Hepatocyte (in vitro differentiated cells): ENCODE results near the gene PI4KA. TPM values are rescaled to one million over a fixed set of nuclear protein-coding genes. Genes with fewer than 3 reads are reported as not detected.
"Not testable (repeated sequence)": the region's sequence is repeated elsewhere in the genome, so short reads cannot be mapped to it uniquely, and the experiment has no call there.

Experiments
- DNase-seq: peaks from one replicate; pipeline ENCODE4 v3.0.0-alpha.2; 2016; ENCODE audit warnings: low spot score
- H2AFZ ChIP-seq: fragments of 200-600 bp; sonication (generic); 2 replicates; pipeline ENCODE4 v1.6.0; 2016; ENCODE audit warnings: antibody characterized with exemption, mild to moderate bottlenecking
- H3K27ac ChIP-seq: fragments of 200-600 bp; sonication (generic); 2 replicates; pipeline ENCODE4 v1.5.1; 2016; ENCODE audit warnings: mild to moderate bottlenecking
- H3K27me3 ChIP-seq: fragments of 200-600 bp; sonication (generic); 2 replicates; pipeline ENCODE4 v1.6.1; 2016
- H3K36me3 ChIP-seq: fragments of 200-600 bp; sonication (generic); replicated peaks from 2 replicates; pipeline ENCODE4 v1.5.1; 2016; ENCODE audit warnings: low read depth; ENCODE audit not compliant: insufficient read depth
- H3K4me1 ChIP-seq: fragments of 200-600 bp; sonication (generic); 2 replicates; pipeline ENCODE4 v1.5.1; 2016; ENCODE audit warnings: mild to moderate bottlenecking, moderate library complexity; ENCODE audit not compliant: insufficient read depth
- H3K4me2 ChIP-seq: fragments of 200-600 bp; sonication (generic); 2 replicates; pipeline ENCODE4 v1.6.0; 2016
- H3K4me3 ChIP-seq: fragments of 200-600 bp; sonication (generic); 2 replicates; pipeline ENCODE4 v1.5.1; 2016; ENCODE audit warnings: mild to moderate bottlenecking
- H3K79me2 ChIP-seq: fragments of 200-600 bp; sonication (generic); 2 replicates; pipeline ENCODE4 v1.6.0; 2017; ENCODE audit warnings: mild to moderate bottlenecking
- H3K9me2 ChIP-seq: fragments of 200-600 bp; sonication (generic); replicated peaks from 2 replicates; pipeline ENCODE4 v1.6.0; 2017; ENCODE audit warnings: mild to moderate bottlenecking; ENCODE audit not compliant: insufficient read depth
- H3K9me3 ChIP-seq: fragments of 200-600 bp; sonication (generic); 2 replicates; pipeline ENCODE4 v1.5.1; 2016; ENCODE audit warnings: low read depth, mild to moderate bottlenecking
- H4K20me1 ChIP-seq: fragments of 200-600 bp; sonication (generic); 2 replicates; pipeline ENCODE4 v1.6.0; 2016; ENCODE audit warnings: mild to moderate bottlenecking; ENCODE audit not compliant: insufficient read depth, poor library complexity, severe bottlenecking
- CTCF ChIP-seq: fragments of 200-600 bp; sonication (generic); IDR thresholded peaks from 2 replicates; pipeline ENCODE4 v1.5.1; 2016; ENCODE audit warnings: antibody characterized with exemption, mild to moderate bottlenecking; ENCODE audit not compliant: poor library complexity
- EZH2 ChIP-seq: fragments of 200-600 bp; sonication (generic); IDR thresholded peaks from 2 replicates; pipeline ENCODE4 v1.6.1; 2016; ENCODE audit warnings: antibody characterized with exemption, mild to moderate bottlenecking, borderline replicate concordance
- EZH2phosphoT487 ChIP-seq: fragments of 200-600 bp; sonication (generic); IDR thresholded peaks from one replicate; pipeline ENCODE4 v1.6.1; 2018; ENCODE audit warnings: antibody characterized with exemption, mild to moderate bottlenecking, low read depth, moderate library complexity; ENCODE audit not compliant: unreplicated experiment, severe bottlenecking
- WGBS: methylation state at CpG from one replicate; pipeline ENCODE4 v1.1.6; 2016; ENCODE audit warnings: low lambda C conversion rate; ENCODE audit errors: missing lambda C conversion rate; 5-methylcytosine and 5-hydroxymethylcytosine counted together
- polyA plus RNA-seq: library from polyadenylated mRNA; unstranded; fragments of >200 nt; fragmentation: Nextera tagmentation; extraction: Ambion mirVana; gene quantifications from 2 replicates; pipeline ENCODE4 v1.2.1, GENCODE V29; 2016
- total RNA-seq: library from RNA; depleted of rRNA; stranded (reverse); fragments of >200 nt; gene quantifications from 2 replicates; pipeline ENCODE4 v1.2.3, GENCODE V29; 2014

Gene PI4KA
- total and polyA plus RNA-seq, 2 experiments from 2014 or later: 59.1 to 75.7 TPM

GRCh38 chr22:20825624-20826023, 33.0 kb downstream of the PI4KA start:
- TF ChIP-seq EZH2: no peak
- TF ChIP-seq EZH2phosphoT487: no peak
- no peak for TF ChIP-seq CTCF
- no peaks in the 10 kb centered on the region for H3K27me3 ChIP-seq
- H4K20me1 ChIP-seq: no peaks in the 10 kb centered on the region
- no peaks in the 10 kb centered on the region for H3K9me2 ChIP-seq
- no peak overlapping the region for H3K27ac ChIP-seq
- H3K36me3 ChIP-seq: no peaks in the 10 kb centered on the region
- H3K9me3 ChIP-seq: no peaks in the 10 kb centered on the region
- H3K4me1 ChIP-seq: no peaks in the 10 kb centered on the region
- H3K79me2 ChIP-seq: no peaks in the 10 kb centered on the region
- no peak for DNase-seq
- 94% methylated on average over 6 of the region's 6 CpGs for WGBS
- no peak overlapping the region for H3K4me2 ChIP-seq
- no peak overlapping the region for H3K4me3 ChIP-seq
- H2AFZ ChIP-seq: no peak overlapping the region

DNA sequence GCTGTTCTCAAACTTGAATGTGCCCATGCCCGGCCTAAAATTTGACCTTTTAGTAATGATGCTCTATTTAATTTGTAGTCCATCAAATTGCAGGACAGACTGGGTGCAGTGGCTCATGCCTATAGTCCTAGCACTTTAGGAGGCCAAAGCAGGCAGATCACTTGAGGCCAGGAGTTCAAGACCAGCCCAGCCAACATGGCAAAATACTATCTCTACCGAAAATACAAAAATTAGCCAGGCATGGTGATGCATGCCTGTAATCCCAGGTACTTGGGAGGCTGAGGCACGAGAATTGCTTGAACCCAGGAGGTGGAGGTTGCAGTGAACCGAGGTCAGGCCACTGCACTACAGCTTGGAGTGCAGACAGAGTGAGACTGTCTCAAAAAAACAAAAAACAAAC, 33.4 kb downstream of the PI4KA start:
- not testable (repeated sequence) for H3K9me2 ChIP-seq, H3K27me3 ChIP-seq, DNase-seq, H3K79me2 ChIP-seq, H3K4me2 ChIP-seq, H3K4me3 ChIP-seq, H3K9me3 ChIP-seq, H3K4me1 ChIP-seq, H3K27ac ChIP-seq, H2AFZ ChIP-seq, H3K36me3 ChIP-seq, H4K20me1 ChIP-seq
- 96% methylated on average over 4 of the region's 4 CpGs for WGBS

GRCh38 chr22:20823264-20823663, 35.3 kb downstream of the PI4KA start:
- TF ChIP-seq EZH2: no peak
- no peak for TF ChIP-seq CTCF
- no peak for TF ChIP-seq EZH2phosphoT487
- DNase-seq: no peak
- Histone ChIP-seq H3K27ac (no peak overlapping the region), H3K4me2 (no peak overlapping the region), H3K79me2 (no peaks in the 10 kb centered on the region), H3K36me3 (no peaks in the 10 kb centered on the region), H3K4me3 (no peak overlapping the region), H4K20me1 (no peaks in the 10 kb centered on the region), H3K4me1 (no peaks in the 10 kb centered on the region), H2AFZ (no peak overlapping the region), H3K9me3 (no peaks in the 10 kb centered on the region), H3K9me2 (no peaks in the 10 kb centered on the region), H3K27me3 (no peaks in the 10 kb centered on the region)
- WGBS: 100% methylated on average over 1 of the region's 1 CpG

DNA sequence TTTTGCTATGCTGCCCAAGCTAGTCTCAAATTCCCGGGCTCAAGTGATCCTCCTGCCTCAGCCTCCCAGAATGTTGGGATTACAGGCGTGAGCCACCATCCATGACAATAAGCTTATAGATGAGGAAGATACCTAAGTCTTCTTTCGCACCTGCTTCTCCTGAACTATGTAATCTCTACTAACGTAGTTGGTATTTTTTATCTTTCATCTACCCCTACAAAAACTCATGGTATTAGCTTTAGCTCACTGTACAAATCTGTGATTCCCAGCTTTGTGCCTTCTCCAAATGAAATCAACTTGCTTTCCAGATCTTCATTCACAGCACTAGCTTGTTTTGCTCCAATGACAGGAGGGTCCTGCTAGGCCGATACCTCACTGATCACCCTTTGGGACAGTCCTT, 36.4 kb downstream of the PI4KA start:
- no peak for DNase-seq
- Histone ChIP-seq H3K27me3 (no peaks in the 10 kb centered on the region), H3K27ac (no peak overlapping the region), H3K9me2 (no peaks in the 10 kb centered on the region), H3K79me2 (no peaks in the 10 kb centered on the region), H3K9me3 (no peaks in the 10 kb centered on the region), H4K20me1 (no peaks in the 10 kb centered on the region), H3K4me3 (no peak overlapping the region), H3K4me2 (no peak overlapping the region), H3K4me1 (no peaks in the 10 kb centered on the region), H3K36me3 (peaks cover under 1% of the 10 kb centered on the region), H2AFZ (no peak overlapping the region)
- WGBS: 99% methylated on average over 5 of the region's 5 CpGs
- no peak for TF ChIP-seq EZH2
- no peak for TF ChIP-seq EZH2phosphoT487
- TF ChIP-seq CTCF: no peak

GRCh38 chr22:20821717-20822239, 36.8 kb downstream of the PI4KA start:
- H3K27ac ChIP-seq, H3K36me3 ChIP-seq, H3K4me2 ChIP-seq, H3K9me3 ChIP-seq, H3K4me1 ChIP-seq, H3K79me2 ChIP-seq, H3K27me3 ChIP-seq, H2AFZ ChIP-seq, H3K9me2 ChIP-seq, H3K4me3 ChIP-seq, DNase-seq, H4K20me1 ChIP-seq: not testable (repeated sequence)
- WGBS: 97% methylated on average over 8 of the region's 8 CpGs
